GM12873 (cell line): ENCODE data around the gene COQ3.
A peak's percentile ranks its signal among the peaks of the same experiment; 100 is the strongest.

ENCODE experiments used
- CTCF ChIP-seq: IDR thresholded peaks from 2 replicates; pipeline ENCODE4 v1.5.1; 2012; ENCODE audit warnings: low read depth, mild to moderate bottlenecking, moderate library complexity, low read length, control low read depth; ENCODE audit not compliant: insufficient read depth; ENCODE audit errors: missing control alignments

Gene COQ3

GRCh38 chr6:99425647-99426450 lies 31.9 kb upstream of the COQ3 start:
- peak; percentile 68 for TF ChIP-seq CTCF

GRCh38 chr6:99424761-99425646 lies 31.0 kb upstream of the COQ3 start, which contains the start of gene PNISR:
TSS of gene PNISR (minus strand) at chr6:99425308. CDS start at chr6:99414659, 10,649 bp downstream.
- no peak for TF ChIP-seq CTCF

GRCh38 chr6:99424022-99424421 lies 30.0 kb upstream of the COQ3 start:
- no peak for TF ChIP-seq CTCF

- TF ChIP-seq CTCF, result no peak
Observed at GRCh38 chr6:99422912-99423311, 28.9 kb upstream of the COQ3 start.

GRCh38 chr6:99416892-99417767 lies 23.1 kb upstream of the COQ3 start:
- no peak for TF ChIP-seq CTCF

- no peak for TF ChIP-seq CTCF
Observed at GRCh38 chr6:99416226-99416625, 22.2 kb upstream of the COQ3 start.
